GM18505 (cell line): ENCODE measurements around the gene AMOTL2.

Experiments used
- ATAC-seq: cut with Tn5 transposase; IDR thresholded peaks from one replicate; pipeline ENCODE4 v1.9.1; 2021; ENCODE audit not compliant: unreplicated experiment
- POLR2A ChIP-seq: IDR thresholded peaks from 4 replicates; pipeline ENCODE4 v1.6.1; 2011; ENCODE audit warnings: borderline replicate concordance; ENCODE audit not compliant: insufficient read depth, insufficient read length; ENCODE audit errors: extremely low read depth

Gene AMOTL2

GRCh38 chr3:134366221-134366927, 7.9 kb downstream of the AMOTL2 start:
- ATAC-seq = no peak

GRCh38 chr3:134365766-134366065, 8.5 kb downstream of the AMOTL2 start:
- no peak for TF ChIP-seq POLR2A
- ATAC-seq = no peak

More at GRCh38 chr3:134366221-134366927, 7.9 kb downstream of the AMOTL2 start:
- no peak for TF ChIP-seq POLR2A

GRCh38 chr3:134364936-134365765, 9.1 kb downstream of the AMOTL2 start:
- ATAC-seq = no peak
- no peak for TF ChIP-seq POLR2A

- TF ChIP-seq POLR2A = no peak
- ATAC-seq = no peak
Observed at GRCh38 chr3:134364061-134364935, 9.9 kb downstream of the AMOTL2 start.

- TF ChIP-seq POLR2A = no peak
- ATAC-seq = no peak
Observed at GRCh38 chr3:134363381-134363755, 10.9 kb downstream of the AMOTL2 start.

GRCh38 chr3:134362670-134363380, 11.4 kb downstream of the AMOTL2 start:
- ATAC-seq = no peak
- TF ChIP-seq POLR2A = no peak

GRCh38 chr3:134362221-134362620, 12.0 kb downstream of the AMOTL2 start:
- TF ChIP-seq POLR2A = no peak
- ATAC-seq = no peak

GRCh38 chr3:134361162-134361835, 12.9 kb downstream of the AMOTL2 start:
- no peak for ATAC-seq

GRCh38 chr3:134360046-134360445, 14.2 kb downstream of the AMOTL2 start:
- no peak for ATAC-seq
- no peak for TF ChIP-seq POLR2A

More at GRCh38 chr3:134361162-134361835, 12.9 kb downstream of the AMOTL2 start:
- no peak for TF ChIP-seq POLR2A

- TF ChIP-seq POLR2A = no peak
- no peak for ATAC-seq
Observed at GRCh38 chr3:134359121-134360010, 14.9 kb downstream of the AMOTL2 start.
